ENCODE results near the gene C14orf119. TPM values are rescaled to one million over a fixed set of nuclear protein-coding genes. Genes with fewer than 3 reads are reported as not detected.

Gene C14orf119
- total and polyA plus RNA-seq, 3 donors from 2014 or later = 17.7 to 60.8 (median 26.9) TPM

DNA sequence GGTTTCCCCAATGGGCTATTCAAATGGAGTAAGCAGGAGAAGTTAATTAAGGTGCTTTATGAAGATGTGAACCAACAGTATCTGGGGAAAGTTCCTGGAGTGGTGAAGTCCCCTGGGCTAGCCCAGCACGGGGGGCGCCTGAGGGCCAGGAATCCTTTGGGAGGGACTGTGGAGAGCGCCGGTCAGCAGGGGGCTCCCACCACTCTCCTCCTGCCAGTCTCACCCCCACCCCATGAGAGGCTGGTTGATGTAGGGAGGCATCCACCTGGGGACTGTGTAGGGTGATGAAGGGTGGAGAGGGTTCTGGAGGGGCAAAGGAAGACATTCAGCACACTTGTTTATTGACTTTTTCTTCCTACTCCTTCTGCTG lies 19.3 kb downstream of the C14orf119 start:
- no peak overlapping the region for H3K4me3 ChIP-seq
- no peak for DNase-seq
- WGBS, 2 donors = 77 to 93% methylated on average over 2 to 4 of the region's 4 CpGs
- no peaks in the 10 kb centered on the region for H3K4me1 ChIP-seq
- TF ChIP-seq POLR2A (IDR thresholded peaks at IDR 0.05) = no peak
- TF ChIP-seq, protein P1, sequence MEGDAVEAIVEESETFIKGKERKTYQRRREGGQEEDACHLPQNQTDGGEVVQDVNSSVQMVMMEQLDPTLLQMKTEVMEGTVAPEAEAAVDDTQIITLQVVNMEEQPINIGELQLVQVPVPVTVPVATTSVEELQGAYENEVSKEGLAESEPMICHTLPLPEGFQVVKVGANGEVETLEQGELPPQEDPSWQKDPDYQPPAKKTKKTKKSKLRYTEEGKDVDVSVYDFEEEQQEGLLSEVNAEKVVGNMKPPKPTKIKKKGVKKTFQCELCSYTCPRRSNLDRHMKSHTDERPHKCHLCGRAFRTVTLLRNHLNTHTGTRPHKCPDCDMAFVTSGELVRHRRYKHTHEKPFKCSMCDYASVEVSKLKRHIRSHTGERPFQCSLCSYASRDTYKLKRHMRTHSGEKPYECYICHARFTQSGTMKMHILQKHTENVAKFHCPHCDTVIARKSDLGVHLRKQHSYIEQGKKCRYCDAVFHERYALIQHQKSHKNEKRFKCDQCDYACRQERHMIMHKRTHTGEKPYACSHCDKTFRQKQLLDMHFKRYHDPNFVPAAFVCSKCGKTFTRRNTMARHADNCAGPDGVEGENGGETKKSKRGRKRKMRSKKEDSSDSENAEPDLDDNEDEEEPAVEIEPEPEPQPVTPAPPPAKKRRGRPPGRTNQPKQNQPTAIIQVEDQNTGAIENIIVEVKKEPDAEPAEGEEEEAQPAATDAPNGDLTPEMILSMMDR (IDR thresholded peaks at IDR 0.05) = no peak
- intact Hi-C loops (cut with DNase I; ENCODE audit: low total_unique reads) = no loop called here
- H3K27ac ChIP-seq = no peak overlapping the region
- H3K9me3 ChIP-seq = no peaks in the 10 kb centered on the region
- no peaks in the 10 kb centered on the region for H3K36me3 ChIP-seq (ENCODE audit: low read depth, missing control alignments)
- no peaks in the 10 kb centered on the region for H3K27me3 ChIP-seq

DNA sequence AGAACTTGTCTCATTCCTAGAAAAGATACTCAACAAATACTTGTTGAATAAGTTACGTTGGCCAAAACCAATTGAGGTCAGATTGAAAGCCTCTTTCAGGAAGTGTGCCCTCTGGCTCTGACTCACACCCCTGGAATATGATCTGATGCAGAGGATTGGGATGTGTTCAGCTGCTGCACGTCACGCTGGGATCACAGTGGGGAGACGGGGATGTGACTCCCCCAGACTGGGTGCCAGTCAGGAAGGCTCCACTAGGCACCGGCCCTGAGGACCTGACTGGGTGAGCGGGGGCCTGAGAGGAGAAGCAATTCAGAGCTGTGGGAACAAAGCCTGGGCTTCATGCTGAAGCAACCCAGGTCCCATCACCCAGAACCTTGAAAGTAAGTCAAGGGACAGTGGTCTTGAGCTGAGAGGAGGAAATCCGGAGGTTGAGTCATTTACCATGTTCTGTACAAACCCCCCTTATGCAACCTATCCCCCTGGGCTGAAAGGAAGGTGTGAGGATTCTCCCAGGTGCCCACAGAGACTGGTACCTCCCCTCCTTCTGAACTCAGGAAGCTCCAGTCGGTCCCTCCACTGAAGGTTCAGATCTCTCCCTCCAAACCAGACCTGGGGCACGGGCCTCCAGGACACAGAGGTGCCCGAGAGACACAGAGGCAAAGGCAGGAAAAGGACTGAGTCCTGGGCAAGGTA lies 19.9 kb downstream of the C14orf119 start:
- intact Hi-C loops (cut with DNase I; ENCODE audit: low total_unique reads) = no loop called here
- TF ChIP-seq, protein P1 (IDR thresholded peaks at IDR 0.05) = no peak
- no peak for TF ChIP-seq POLR2A (IDR thresholded peaks at IDR 0.05)
- H3K4me3 ChIP-seq = no peak overlapping the region
- H3K36me3 ChIP-seq (ENCODE audit: low read depth, missing control alignments) = no peaks in the 10 kb centered on the region
- 84 to 92% methylated on average over 9 to 10 of the region's 10 CpGs for WGBS, 2 donors
- no peak for DNase-seq
- no peaks in the 10 kb centered on the region for H3K4me1 ChIP-seq
- no peaks in the 10 kb centered on the region for H3K9me3 ChIP-seq
- H3K27me3 ChIP-seq = no peaks in the 10 kb centered on the region
- no peak overlapping the region for H3K27ac ChIP-seq

DNA sequence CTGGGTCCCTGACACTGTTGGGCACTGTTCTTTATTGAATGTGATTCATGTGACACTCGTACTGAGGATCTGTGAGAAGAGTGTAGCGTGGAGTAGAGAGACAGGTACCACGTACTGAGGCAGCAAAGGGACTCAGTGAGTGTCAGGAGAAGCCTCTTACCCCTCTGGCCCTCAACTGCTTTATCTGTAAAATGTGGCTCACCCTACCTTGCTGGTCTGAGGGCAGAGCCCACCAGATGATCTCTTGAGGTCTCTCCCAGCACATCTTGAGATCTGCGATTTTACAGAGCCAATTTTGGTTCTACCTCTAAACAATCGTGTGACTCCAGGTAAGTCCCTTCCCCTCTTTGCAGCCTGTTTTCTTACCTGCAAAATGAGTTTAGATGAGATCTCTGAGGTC lies 20.6 kb downstream of the C14orf119 start:
- DNase-seq = no peak
- Histone ChIP-seq H3K27ac (no peak overlapping the region), H3K9me3 (no peaks in the 10 kb centered on the region), H3K4me1 (peaks cover under 1% of the 10 kb centered on the region), H3K27me3 (no peaks in the 10 kb centered on the region), H3K36me3 (ENCODE audit: low read depth, missing control alignments) (no peaks in the 10 kb centered on the region), H3K4me3 (no peak overlapping the region)
- intact Hi-C loops (cut with DNase I; ENCODE audit: low total_unique reads) = no loop called here
- WGBS, 2 donors = 85 to 96% methylated on average over 5 of the region's 5 CpGs
- TF ChIP-seq POLR2A (IDR thresholded peaks at IDR 0.05) = no peak
- TF ChIP-seq, protein P1 (IDR thresholded peaks at IDR 0.05) = no peak

DNA sequence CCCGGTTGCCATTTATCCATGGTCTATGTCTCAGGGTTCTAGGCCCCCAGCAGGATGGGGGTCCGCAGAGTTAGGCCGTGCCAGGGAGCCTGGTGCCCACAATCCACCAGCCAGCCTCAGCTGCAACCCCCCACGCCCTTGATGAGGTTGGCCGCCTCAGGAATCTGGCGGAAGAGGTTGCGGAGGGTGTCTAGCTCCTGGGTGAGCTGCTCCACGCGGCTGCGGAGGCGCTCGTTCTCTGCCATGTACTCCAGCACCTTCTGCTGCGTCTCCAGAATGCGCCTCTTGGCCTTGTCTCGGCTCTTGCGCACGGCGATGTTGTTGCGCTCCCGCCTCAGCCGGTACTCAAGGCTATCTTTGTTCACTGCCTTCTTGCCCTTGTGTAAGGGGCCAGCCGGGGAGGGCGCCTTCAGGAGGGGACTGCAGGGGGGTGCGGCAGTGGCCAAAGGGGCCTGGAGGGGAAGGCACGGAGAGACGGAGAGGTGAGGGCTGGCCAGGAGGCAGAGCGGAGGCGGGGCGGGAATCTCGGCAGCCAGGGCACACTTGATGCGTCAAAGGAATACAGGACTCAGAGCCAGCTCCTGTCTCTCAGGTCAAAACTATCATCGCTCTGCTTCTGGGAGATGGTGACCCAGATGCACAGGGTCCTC lies 22.2 kb downstream of the C14orf119 start:
- Histone ChIP-seq H3K4me1 (peaks cover 11% of the 10 kb centered on the region), H3K36me3 (ENCODE audit: low read depth, missing control alignments) (no peaks in the 10 kb centered on the region), H3K27me3 (no peaks in the 10 kb centered on the region), H3K4me3 (no peak overlapping the region), H3K27ac (no peak overlapping the region), H3K9me3 (no peaks in the 10 kb centered on the region)
- 69 to 72% methylated on average over 12 to 32 of the region's 32 CpGs for WGBS, 2 donors
- TF ChIP-seq, protein P1 (IDR thresholded peaks at IDR 0.05) = no peak
- TF ChIP-seq POLR2A (IDR thresholded peaks at IDR 0.05) = no peak
- intact Hi-C loops (cut with DNase I; ENCODE audit: low total_unique reads) = no loop called here
- no peak for DNase-seq
